ENCODE measurements around the gene CREB5.
"Not testable (repeated sequence)": the region's sequence is repeated elsewhere in the genome, so short reads cannot be mapped to it uniquely, and the experiment has no call there.

Gene CREB5

DNA sequence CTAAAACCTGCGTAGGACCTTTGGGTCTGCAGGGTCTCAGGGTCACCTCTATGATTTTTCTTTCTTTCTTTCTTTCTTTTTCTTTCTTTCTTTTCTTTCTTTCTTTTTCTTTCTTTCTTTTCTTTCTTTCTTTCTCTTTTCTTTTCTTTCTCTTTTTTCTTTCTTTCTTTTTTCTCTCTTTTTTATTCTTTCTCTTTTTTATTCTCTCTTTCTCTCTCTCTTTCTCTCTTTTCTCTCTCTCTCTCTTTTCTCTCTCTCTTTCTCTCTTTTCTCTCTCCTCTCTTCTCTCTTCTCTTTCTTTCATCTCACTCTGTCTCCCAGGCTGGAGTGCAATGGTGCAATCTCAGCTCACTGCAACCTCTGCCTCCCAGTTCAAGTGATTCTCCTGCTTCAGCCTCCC is 139.4 kb downstream of the CREB5 start:
- DNase-seq: not testable (repeated sequence)

DNA sequence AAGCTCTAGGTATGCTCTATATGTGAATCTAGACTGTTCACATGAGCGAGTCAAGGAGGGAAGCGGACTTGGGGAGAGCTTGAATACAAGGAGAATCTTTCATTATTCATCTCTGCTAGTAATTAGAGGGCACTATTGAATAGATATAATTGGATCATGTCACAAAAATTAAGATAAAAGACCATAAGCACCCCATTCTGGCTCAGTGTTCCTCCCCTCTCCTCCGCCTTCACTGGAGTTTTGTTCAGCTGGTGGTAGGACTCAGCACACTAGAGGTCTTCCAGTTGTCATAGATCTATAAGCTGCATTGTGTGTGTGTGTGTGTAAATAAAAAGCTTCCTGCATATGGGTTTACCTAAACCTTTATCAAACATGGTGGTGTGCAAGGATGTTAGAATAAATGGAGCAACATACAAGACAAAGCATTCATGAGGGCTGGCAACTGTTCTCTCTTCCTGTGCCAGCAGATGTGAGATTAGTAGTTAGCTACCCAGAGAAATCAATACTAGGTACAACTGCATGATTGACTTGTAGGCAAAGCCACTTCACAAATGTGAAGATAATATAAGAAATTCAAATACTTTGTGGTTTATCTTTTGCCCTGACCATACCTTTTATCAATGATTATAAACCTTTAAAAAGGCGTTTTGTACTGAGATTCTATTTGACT is 142.6 kb downstream of the CREB5 start:
- no peak for DNase-seq

DNA sequence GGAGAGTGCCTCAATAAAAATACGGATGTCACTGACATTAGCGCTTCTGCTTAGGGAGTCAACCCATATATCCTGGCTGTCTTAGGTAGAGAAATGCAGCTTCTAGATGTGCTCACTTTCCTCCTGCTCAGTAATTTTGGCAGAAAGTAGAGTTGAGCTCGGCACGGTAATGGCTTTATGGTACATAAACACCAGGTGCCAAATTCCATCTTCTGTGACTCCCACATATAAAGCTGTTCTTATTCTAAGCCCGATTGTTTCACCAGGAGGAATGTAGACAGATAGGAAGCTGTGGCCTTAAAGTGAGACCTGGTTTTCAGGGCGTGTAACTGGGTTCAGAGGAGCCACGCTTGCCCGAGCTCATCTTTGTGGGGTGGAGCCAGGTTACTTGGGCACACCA is 143.7 kb downstream of the CREB5 start:
- no peak for DNase-seq

DNA sequence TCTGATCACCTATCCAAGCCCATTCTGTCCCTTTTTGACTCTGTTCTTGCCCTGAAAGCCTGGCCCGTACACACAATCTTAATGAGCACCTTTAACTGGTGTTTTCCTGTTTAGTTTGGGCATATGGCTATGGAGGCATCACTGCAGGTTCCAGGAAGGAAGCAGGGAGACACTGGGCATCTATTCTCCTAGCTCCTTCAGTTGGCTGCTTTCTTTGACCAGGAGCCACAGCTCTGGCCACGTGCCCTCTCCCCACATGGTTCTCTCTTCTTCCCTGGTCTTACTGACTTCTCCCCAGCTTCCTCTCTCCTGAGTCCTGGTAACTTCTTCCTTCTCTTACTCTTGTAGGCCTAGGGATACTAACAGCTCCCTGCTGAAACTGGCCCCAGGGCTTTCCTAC is 144.4 kb downstream of the CREB5 start:
- DNase-seq: no peak

DNA sequence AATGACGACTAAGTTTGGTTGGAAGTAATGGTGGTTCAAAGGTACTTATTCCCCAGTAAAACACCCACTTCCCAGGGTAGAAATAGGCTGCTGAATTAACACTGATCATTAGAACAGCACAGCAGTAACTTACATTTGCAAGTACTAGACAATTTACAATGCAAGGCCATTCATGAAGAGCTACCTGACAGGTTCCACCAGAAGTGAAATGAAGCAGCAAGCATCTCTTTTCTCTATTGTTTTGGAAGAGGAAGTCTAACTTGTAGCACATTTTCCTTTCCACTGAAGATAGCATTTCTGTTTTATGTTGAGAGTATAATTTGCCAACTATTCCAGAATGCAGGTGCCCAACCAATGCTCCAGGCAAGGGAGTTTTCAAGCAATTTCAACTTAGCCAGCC is 145.9 kb downstream of the CREB5 start:
- DNase-seq: no peak

DNA sequence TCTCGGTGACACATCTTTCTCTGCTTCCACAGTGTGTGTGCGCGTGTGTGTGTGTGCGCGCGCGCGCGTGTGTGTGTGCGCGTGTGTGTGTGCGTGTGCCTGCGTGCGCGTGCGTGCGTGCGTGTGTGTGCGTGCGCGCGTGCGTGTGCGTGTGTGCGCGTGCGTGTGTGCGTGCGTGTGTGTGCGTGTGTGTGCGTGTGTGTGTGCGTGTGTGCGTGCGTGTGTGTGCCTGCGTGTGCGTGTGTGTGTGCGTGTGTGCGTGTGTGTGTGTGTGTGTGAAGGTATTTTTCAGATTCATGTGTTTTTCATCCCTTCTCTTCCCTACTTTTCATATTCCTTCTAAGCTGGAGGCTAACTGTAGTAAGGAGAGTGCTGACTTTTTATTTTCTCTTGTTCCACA is 148.4 kb downstream of the CREB5 start:
- DNase-seq: no peak

DNA sequence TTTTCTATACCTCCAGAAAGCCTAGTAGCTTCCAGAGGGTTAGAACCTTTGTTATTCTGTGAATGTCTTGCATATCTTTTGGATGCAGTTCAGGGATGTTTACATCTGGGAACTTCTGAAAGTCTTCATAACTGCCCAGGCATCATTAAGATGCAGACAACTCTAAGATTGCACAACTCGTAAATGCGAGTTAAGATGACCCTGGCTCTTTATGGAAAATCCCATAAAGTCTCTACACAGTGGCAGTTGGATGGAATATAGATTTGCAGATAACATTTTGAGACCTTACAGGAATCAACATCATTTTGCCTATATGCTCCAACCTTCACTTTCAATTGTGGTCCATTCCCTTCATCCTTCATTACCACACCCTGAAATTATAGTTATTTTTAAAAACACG is 151.7 kb downstream of the CREB5 start:
- DNase-seq: no peak

DNA sequence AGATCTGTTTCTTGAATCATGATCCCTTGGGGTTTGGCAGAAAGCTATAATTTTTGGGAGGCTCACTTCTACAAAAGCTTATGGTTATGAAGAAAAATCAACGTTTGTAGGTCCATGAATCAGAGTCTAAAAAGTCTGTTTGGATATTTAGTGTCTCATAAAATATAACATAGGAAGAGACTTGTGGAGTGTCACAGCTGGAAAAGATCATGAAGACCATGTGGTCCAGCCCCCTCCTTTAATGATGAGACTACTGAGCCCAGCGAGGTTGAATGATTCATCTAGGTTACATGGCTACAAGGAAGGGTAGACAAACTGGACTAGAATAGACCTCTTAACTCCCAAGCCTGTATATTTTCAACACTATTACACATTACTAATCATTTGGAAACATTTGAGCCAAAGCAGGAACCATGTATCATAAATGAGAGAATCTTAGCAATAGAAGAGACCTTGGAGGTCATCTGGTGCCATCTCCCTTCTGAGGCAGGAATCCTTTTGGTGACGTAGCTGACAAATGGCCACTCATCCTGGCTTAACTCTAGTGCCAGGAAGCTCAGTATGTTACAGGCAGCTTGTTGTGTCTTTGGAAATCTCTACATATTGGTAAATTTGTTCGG is 152.5 kb downstream of the CREB5 start:
- no peak for DNase-seq

DNA sequence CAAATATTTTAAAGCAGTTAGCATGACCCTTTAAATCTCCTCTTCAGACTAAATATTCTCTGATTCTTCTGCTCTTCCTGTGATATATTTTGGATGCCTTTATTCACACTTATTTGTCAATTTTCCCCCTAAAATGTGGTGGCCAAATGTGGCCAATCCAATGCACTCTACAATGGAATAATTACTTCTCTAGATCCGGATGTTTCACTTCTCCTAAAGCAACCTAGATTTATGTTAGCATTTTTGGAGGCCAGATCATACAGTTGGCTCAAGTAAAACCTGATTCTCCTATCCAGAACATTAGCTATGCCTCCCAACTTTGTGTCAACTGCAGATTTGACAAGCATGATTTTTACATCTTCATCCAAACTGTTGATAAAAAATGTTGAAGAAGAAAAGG is 153.7 kb downstream of the CREB5 start:
- no peak for DNase-seq

DNA sequence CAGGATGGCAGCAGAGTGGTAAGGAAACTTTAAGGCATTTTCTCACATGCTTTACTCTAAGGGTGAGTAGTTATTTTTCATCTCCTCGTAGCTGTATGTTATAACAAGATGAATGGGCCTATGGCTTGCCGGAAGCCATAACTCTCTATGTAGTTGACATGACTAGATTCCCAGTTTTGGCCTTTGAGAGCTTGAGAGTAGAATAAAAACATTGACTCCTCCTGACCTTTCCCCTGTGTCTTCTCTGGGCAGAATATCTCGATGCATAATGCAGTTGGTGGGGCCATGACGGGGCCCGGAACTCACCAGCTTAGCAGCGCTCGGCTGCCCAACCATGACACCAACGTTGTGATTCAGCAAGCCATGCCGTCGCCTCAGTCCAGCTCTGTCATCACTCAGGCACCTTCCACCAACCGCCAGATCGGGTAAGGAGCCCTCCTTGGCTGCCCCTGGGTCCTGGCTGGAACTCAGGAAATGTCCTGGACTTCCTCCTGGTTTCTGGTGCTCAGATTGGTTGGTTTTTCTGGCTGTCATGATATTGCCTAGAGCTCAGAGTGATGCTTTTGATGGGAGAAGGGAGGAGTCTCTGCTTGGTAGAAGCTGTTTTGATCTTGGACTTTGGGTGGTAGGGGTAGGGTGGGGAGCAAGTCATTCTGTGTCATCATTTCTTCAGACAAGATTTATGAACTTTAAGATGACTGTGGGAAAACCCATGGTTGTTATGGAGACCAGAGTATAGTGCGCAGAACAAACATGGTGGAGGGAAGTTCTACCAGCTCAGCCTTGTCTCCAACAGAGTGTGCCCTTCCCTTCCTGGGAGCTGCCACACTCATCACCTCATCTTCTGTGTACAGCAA is 158.0 kb downstream of the CREB5 start:
- DNase-seq: no peak

DNA sequence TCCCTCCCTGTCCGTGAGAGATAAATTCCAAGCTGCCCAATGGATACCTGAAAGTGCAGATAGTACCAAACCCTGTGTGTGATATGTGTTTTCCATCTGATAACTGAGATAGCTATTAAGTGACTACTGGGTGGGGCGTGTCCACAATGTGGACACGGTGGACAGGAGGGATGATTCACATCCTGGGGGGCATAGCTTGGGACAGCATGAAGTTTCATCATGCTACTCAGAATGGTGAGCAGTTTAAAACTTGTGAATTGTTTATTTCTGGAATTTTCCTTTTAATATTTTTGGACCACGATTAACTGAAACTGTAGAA is 158.6 kb downstream of the CREB5 start:
- no peak for DNase-seq

DNA sequence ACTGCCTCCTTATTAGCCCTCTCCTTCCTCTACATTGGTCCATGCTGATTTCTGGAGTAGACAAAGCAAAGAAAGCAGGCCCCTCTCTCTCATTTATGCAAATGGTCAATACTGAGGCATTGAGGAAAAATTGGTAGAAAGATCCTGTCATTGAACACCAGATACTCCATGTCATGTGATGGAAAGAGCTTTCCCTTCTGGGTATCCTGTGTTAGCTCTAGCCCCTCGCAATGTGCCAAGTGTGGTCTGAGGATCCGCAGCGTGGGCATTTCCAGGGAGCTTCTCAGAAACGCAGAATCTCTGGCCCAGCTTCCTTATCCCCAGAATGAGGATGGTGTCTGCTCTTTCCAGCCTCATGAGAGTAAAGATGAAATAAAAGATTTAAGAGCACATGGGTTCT is 159.1 kb downstream of the CREB5 start:
- no peak for DNase-seq

DNA sequence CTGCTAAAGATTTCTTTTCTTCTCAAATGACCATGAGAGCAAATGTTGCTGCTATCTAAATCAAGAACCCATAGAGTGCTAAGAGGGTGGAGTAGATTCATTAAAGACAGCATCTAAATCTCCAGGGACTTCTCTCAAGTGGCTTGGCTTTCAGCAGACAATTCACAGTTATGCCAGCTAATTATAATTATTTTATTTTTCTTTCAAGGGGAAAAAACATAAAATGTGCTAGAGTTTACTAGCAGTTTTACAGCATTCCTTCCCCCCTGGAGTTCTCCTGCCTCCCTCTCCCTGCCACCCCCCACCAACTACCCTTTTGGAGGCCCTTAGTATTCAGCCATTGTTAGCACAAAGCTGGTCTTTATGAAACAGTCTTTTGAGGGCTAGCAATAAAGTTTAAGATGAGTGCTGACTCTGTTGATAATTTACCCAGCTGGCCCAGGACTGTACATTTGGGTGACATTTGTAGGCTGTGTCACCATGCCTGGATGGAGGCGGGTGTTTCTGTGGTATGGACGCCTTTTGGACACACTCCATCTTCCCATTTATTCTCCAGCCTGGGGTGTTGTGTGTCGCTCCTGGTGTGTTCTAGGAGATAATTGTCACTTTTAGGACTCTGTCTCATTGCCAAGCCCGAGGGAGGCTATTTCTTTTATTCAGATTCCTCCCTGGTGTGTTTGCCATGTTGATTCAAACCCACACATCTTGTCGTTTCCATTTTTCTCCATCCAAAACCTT is 160.2 kb downstream of the CREB5 start:
- no peak for DNase-seq

DNA sequence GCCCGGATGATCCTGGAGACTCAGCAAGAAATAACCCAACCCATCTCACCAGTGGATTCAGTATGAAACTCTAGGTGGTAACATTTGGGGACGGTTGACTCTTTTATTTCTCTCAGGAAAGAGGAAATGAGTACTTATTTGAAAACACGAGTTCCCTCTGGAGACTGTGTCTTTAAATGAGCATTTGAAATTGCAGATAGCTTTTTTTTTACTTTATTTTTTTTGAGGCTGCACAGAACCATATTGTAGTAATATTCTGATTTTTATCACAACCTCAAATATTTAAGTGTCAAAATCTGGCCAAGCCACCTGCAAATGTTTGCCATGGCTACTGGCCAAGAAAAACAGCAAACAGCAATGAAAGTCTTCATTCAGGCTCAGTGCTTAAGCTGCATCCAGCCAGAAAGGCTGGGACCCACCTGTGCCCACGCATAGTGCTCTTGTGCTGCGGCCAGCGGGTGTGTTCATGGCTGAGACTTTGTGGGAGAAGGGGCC is 160.8 kb downstream of the CREB5 start:
- DNase-seq: no peak

DNA sequence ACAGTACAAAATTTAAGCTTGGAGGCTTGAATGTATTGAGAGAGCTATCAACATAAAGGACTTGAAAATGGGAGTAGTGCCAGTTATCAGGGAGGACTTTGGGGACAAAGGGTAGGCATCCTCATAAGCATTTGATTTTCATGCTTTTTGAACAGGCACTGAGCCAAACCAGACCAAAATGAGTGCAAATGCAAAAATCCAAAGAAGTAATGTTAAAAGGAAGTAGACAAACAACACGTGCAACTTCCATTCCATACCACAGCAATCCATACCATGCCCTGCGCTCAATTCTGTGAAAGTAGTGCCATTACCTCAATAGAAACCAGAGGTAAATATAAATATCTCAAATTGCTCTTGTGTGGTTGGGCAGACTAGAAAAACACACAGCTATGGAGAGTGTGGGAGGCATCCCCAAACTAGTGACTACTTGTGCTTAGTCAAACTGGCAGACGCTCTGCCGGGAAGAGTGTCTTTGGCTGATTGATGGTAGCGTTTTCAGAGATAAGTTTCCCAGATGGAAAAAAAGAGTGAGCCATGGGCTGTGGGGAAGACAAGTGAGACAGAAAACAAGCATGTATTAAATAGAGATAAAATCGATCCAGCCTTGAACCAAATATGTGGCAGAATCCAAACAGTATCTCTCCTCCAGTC is 161.5 kb downstream of the CREB5 start:
- no peak for DNase-seq

DNA sequence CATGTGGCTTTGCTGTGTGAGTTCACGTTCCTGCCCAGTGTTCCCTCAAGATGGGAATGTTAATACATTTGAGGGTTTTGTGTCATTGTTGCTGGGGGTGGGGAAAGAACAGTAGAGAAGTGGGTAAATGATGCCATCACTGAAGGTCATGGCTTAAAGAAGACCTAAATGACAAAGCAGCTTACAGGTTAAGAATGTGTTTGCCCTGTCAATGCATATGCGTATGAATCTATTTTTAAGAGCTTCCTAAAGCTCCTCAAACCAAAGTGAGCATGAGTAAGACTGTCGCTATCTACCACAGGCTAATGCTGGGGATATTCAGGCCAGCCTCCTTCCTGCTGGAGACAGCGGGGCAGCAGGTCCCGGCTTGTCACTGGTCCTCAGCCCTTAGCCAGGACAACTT is 162.9 kb downstream of the CREB5 start:
- DNase-seq: peak; percentile 71

DNA sequence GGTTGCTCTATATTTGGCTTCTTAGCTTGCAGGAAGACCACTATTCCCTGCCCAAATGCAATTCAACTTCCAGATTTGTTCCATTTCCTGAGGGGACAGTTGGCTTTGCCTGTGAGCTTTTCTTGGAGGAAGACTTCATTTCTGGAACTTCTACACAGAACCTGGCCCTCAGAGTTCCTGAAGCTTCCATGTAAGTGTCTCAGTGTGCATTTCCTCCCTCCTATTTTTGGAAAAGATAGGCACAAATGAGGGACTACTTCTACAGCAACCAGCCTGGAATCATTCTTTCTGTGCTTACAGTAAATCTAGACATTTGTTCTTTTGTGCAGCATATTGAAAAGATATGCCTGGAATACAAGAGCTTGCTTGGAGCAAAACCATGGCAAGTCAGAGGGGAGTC is 164.3 kb downstream of the CREB5 start:
- DNase-seq: no peak

DNA sequence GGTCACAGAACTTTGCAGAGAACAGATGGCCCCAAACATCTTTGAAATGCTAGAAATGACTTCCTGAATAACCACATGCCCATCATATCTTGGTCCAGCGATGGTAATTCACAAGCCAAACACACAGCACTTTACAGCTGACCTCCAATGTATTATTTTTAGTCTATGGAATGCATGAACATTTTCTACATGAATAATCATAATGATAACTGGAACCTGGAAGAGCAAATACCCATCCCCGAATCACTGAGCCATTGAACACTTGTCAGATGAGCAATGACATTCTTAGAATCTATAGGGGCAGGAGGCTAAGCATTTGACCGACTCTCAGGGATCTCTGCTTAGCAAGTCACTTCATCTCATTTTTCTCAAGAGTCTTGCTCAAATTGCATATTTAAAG is 167.3 kb downstream of the CREB5 start:
- DNase-seq: no peak

DNA sequence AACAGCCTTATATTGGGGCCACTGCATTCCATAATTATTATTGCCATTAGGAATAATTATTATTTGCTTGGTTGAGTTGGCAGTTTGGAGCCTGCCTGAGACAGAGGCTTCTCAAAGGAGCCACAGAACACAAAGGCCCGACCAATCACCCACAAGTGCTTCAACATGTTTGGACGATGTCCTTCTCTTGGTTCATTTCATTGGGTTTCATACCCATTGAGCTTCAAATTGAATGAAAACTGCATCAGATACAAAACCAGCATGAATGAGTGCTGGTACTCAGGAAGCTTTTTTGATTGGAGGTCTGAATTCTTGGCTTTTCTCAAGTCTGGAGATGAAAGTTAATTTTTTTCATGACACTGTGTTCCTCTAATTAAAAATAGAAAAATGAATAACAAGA is 168.3 kb downstream of the CREB5 start:
- no peak for DNase-seq

DNA sequence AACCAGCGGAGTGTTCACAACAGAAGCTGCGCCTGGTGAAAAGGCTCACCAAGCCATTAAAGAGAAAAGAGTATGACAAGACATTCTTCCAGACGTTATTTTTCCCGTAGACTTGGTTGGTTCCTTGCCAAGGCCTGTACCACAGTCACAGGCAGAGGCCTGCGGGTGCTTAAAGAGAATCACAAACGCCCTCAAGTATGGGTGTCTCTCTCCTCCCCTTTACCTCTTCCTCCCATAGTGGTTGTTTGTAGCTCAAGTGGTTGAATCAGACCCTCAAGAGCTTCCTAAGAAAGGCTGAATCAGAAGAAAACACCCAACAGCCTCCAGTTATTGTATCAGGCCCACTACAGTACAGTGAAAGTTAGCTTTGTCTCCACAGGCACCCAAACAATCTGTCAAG is 169.0 kb downstream of the CREB5 start:
- DNase-seq: no peak

DNA sequence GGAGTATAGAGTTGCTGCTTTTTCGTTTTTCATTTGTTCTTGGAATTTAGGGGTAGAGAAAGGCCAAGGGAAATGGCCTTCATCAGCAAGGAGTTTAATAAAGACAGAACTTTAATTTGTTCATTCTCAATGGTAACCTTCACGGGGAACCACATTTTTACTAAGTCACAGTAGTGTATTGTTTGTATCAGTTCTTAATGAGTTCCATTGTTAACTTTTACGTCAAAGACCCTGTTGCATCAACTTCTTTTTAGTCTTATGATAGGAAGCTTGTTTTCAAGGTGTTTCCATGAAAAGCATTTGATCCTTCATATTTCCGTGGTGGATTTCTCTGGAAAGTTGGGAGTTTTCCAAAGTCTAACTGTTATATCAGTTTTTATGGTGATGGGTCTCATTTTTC is 169.9 kb downstream of the CREB5 start:
- DNase-seq: no peak

DNA sequence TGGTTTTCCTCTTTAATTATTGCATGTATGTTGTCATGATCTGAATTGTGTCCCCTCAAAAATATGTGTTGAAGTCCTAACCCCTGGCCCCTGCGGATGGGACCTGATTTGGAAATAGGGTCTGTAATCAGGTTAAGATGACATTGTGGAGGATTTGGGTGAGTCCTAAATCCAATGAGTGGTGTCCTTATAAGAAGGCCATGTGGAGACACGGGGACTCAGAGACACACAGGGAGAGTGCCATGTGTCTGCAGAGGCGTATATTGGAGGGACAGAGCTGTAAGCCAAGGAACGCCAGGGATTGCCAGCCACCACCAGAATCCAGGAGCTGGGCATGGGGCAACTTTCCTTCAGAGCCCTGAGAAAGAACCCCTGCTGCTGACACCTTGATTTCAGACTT is 171.9 kb downstream of the CREB5 start:
- no peak for DNase-seq

DNA sequence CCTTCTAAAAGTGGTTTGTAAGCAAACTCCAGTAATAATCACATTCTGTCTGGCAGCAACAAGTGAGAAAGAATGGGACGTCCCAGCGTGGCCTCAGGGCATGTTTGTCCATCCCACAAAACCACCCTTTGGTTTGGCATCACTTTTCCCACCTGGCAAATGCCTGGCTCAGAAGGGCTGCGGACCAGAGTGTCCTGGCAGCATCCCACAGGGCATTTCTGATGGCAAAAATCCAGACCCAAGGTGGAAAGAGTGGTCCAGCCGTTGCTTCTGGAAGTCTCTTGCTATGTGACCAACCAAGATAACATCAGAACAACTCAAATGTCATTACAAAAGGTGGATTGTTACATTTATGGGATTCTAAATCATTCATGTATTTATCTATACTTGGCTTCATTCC is 174.4 kb downstream of the CREB5 start:
- no peak for DNase-seq

Measured in suppressor macrophage treated with lipopolysaccharide for 4 hours (primary cell).